Raji (cell line): ENCODE data around the gene RHEB.

Source experiments
- POLR2A ChIP-seq: IDR thresholded peaks from 2 replicates; pipeline ENCODE4 v1.6.1; 2011; ENCODE audit warnings: low read depth, low read length, control low read depth; ENCODE audit not compliant: insufficient read depth

Gene RHEB

DNA sequence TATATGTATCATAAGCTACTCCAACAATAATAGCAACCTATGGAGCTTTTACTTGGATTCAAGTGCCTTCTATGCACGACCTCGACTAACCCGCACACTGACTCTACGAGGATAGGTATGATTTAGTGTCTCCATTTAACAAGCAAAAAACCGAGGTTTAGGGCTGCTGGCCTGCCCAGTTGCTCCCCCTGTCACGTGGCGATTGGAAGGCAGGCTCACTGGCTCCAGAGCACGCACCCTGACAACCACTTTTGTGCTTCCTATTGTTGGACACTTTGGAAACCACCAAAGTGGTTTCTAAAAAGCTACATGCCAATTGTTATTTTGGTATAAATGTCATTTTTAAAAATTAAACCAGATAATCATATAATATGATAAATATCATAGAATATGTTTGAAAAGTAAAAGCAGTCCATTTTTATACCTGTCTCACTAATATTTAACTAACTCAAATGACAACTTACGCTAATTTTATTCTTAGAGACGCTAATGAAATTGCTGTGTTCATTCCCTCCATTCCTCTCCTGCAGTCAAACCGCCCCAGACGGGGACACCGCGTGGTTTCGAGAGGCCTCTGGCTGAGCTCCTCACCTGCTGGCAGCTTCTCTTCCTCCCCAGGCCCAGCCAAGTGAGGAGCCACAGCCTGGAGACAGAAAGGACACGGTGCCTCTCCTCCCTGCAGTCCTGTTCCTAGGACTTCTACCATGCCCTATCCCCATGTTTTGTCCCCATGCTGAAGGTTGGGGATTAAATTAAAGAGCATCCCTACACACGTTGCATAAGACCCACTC lies 22.2 kb upstream of the RHEB start:
- TF ChIP-seq POLR2A: no peak

DNA sequence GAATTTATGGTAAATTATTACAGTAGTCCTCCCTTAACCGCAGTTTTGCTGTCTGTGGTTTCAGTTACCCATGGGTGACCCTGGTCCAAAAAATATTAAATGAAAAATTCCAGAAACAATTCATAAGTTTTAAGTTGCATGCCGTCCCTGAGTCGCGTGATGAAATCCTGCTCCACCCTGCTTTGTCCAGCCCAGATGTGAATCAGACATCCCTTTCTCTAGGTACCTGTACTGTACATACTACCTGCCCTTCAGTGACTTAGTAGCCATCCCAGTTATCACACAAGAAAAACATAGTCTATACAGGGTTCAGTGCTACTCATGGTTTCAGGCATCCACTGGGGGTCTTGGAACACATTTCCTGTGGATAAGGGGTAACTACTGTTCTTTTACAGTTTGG lies 20.5 kb upstream of the RHEB start:
- TF ChIP-seq POLR2A: no peak

DNA sequence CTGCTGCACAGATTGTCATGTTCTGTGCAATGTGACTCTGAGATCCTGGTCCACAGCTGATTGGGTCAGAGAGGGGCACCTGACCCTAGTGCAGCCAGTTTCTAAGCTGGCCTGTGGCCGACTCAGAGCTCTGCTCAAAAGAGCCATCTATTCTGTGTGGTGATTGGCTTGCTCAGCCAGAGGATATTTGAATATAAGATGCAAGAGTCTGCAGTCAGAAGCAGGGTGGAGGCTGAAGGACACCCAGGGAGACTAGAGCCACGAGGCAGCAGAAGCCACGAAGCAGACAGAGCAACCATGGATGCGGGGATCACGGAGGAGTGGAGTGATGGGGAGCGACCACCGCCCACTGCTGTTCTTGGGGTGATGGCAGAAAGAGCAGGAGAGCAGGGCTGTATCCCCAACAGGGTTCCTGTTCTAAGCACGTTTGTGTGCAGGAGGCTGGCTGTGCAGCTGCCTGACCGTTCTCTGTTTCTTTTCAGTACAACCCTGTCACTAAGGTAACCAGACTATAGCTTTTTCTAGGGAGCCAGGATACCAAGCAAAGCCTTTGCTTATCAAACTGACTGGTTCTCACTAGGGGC lies 19.5 kb upstream of the RHEB start:
- no peak for TF ChIP-seq POLR2A

DNA sequence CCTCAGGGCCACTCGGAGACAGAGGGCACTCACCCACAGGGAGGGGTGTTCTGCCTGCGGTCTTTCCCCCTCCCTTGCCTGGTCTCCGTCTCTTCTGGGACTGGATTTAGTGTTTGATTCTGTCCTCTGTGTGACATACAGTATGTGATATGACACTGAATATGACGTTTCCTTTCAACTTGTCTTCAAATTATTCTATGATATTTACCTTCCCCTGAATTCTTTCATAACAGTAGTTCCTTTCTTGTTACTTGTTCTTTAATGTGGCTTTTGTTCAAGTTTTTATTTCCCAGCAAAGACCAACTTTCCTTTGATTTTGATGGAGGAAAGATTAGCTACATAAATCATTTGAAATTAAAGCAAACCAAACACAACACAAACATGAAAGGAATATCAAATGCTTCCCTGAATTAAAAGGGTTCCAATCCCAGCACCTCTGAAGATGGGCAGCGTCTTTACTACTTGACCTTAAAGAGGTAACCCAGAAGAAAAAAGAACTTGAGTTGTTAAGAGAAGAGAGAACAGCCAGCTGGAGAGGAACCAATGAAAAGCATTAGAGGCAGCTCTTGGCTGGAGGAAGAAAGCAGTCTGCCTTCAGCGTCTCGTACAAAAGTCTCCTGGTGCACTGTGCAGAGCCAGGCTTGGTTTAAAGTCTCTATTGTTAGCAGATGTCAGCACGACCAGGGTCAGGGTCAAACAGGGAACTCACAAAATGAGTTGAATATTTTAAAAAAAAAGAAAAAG lies 18.3 kb upstream of the RHEB start:
- no peak for TF ChIP-seq POLR2A

DNA sequence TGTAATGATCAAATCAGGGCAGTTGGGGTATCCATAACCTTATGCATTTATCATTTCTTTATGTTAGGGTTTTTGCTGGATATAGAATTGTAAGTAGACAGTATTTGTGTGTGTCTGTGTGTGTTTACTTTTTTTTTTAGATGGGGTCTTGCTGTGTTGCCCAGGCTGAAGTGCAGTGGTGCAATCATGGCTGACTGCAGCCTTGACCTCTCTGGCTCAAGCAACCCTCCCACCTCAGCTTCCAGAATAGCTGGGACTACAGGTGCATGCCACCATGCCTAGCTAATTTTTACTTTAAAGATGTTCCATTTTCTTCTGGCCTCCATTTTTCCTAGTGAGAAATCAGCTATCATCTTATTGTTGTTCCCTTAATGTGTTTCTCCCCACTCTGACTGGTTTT lies 10.1 kb upstream of the RHEB start:
- no peak for TF ChIP-seq POLR2A

DNA sequence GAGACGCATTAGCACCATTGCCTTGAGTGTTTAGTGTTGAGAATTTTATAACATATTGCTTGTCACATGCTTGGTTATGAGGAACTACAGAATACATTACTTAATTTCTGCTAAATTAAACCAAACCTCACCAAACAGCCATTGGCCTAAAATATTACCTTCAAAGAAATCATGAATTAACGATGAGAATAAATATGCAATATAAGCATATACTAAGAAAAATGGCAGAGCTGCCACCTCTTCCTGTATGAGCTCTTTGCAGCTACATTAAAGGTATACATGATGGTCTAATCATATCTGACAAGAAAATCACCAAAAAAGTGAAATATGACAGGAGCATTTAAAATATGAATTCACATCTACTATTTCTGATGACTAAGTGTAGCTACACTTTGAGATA lies 5.2 kb upstream of the RHEB start:
- no peak for TF ChIP-seq POLR2A

DNA sequence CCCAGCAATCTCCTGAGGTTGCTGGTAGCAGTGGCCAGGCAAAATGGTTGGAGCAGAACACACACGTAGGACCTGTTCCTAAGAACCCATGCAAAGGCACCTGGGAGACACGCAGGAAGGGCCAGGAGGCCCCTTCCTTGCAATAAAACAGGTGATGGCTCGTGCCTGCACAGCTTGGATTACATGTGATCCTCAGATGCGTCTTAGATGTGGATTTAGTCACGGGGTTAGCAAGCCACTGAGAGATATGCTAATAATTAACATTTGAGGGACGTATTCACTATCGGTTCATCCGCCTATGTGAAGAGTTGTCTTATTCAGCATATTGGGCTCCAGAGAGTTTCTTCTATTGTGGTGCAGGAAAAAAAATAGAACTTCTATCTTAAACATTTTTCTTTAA lies 4.6 kb upstream of the RHEB start:
- TF ChIP-seq POLR2A: no peak

DNA sequence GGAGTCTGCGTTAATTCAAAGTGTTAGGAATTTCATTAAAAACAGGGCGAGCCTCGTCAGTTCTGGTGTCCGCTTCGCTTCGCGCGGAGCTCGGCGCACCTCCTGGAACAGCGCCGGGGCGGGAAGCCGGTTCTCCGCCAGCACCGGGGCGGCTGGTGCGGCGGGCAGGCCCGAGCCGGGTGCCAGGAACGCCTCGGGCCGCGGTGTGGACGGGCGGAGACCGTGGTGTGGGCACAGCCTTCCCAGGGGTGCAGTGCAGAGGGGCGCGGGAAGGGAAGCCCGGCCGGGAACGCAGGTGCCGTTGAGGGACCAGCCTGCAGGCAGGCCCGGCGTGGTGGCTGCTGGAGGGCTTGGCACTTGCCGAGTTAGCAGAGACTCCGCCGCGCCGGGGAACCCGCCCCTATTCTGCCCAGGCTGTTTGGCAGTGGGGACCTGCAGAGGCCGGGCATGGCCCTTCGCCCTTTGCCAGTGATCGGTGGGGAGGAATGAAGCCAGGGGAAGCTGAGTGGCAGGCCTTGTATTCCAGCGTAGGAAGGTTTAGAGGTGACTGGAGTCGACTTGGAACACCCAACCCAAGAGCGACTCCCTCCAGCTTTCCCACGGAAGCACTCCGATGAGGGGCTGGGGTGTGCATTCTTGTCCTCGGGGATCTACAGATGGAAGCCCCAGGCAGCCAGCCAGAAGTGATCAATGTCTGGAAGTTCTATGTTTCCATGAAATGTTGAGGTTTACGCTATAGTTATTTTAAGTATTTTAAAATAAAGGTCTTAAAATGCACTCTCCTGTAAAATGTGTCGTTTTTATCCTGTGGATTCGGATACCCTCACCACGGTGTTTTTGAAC lies 945 bp upstream of the RHEB start:
- no peak for TF ChIP-seq POLR2A

DNA sequence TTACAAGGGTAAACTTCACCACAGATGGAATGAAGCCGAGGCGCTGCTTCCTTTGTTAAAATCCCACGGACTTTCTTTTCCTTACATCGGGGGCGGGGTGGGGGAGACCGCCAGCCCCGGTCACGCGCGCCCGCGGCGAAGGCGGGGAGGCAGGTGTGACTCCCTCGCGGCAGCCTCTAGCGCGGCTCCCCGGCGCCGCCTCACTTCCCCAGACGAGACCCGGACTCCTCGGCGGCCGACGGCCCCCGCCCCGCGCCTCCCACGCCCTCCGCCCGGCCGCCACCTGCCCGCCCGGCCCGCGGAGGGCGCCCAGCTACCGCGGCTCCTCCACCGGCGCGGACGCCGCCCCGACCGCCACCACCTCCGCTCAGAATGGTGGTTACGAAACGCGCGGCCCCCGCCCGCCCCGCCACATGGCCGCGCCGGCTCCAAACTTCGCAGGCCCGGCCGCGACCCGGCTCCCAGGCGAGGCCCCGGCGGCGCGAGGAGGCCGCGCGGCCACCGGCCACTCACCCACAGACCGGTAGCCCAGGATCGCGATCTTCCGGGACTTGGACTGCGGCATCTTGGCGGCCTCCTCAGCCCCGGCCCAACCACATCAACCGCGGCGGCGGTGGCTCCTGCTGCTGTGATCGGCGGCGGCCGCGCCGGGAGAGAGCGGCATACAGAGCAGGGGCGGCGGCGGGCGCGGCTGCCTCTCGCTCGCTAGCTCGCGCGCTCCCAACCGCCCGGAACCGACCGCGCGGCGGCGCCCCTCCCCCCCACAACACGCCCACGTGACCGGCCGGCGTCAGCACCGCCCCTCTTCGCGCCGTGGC lies 539 bp downstream of the RHEB start:
- peak; percentile 48; the same call in 1 of the 2 replicates for TF ChIP-seq POLR2A

DNA sequence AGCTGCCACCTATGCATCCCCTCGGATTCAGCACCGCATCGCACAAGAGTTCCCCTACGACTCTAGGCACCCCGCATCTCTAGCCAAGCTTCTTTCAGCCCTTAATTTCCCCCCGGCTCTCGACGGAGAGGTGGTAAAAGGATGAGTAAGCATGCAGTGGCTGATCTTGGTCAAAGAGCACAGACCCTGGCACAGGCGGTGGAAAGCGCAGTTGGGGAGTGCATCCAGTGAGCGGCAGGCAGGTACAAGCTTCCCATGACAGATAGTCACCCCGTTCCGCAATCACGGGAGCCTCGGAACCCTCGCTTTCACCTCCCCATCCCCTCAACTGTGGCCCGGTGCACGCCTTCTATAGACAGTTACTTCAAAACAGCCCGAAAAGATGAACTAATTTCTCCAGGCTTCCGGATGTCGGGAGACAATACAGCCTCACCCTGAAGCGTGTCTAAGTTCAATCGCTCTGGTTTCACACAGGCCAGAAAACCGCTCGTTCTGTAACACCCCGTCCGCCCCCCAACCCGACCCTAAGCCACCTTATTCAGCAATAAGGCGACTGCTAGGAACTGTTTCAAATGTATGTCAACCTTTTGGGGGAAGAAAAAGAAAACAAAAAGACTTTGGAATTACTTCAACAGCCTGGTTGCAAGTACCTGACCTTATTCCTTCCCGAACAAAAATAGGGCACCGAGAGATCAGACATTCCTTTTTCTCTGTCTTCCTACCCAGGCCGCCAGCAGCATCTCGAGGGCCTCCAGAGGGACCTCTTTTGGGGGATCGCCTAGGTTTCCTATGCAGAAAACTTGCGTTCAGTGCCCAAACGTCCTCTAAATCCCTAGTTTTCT lies 1.4 kb downstream of the RHEB start:
- TF ChIP-seq POLR2A: no peak

DNA sequence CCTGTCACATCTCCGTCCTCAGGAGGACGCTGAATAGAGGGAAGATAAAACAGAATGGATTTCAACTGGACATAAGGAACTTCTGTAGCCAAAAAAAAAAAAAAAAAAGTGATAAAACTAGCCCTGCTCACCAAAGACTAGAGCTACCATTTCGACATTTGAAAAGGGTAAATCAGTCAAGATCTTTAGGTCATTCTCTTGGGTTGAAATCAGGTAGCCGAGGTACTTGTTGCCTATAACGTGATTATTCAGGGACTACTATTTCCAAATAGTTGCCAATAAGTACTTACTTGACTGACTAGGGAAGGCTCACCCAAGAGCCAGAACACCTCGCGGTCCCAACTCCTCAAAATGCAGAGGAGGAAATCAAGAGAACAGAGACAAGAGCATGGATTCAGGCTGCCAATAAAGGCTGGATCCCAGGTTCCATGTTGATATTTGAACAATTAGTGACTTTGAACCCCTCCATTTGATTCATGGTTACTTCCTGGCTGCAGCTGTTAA lies 2.0 kb downstream of the RHEB start:
- TF ChIP-seq POLR2A: no peak

DNA sequence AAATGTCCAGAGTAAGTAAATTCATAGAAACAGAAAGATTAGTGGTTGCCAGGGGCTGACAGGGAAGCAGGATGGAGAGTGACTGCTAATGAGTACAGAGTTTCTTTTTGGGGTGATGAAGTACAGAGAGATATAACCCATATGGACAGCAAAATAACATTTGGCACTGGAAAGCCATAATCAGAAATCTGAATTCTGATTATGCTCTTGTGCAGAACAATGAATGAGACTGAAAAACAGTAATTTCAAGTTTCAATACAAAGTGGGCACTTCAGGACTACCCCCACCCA lies 4.5 kb downstream of the RHEB start:
- TF ChIP-seq POLR2A: no peak

DNA sequence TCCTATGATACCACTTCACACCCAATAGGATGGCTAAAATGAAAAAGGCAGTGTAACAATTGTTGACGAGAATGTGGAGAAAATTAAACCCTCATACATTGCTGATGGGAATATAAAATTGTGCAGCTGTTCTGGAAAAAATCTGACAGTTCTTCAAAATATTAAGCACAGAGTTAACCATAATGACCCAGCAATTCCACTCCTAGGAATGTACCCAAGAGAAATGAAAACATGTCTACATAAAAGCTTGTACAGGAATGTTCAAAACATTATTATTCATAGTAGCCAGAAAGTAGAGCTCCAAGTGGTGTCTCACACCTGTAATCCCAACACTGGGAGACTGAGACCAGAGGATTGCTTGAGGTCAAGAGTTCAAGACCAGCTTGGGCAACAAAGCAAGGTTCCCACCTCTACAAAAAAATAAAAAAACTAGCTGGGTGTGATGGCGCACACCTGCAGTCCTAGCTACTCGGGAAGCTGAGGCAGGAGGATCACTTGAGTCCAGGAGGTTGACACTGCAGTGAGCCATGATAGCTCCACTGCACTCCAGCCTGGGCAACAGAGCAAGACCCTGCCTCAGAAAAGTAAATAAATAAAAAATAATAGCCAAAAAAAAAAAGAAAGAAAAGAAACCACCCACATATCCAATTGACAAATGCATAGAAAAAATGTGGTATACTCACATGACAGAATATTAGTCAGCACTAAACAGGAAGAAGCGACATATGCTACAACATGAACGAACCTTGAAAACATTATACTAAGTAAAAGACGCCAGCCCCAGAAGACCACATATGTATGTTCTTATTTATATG lies 5.0 kb downstream of the RHEB start:
- TF ChIP-seq POLR2A: no peak
